ENCODE measurements around the gene LDB2.

The LDB2 gene

GRCh38 chr4:16505726-16506125 lies 392.7 kb downstream of the LDB2 start:
- no peak overlapping the region for H3K27ac ChIP-seq
- DNase-seq, result no peak
- intact Hi-C loops (cut with DNase I; ENCODE audit: low total_unique reads), result no loop called here

GRCh38 chr4:16505267-16505666 lies 393.2 kb downstream of the LDB2 start:
- no peak overlapping the region for H3K27ac ChIP-seq
- TF ChIP-seq, protein P1, sequence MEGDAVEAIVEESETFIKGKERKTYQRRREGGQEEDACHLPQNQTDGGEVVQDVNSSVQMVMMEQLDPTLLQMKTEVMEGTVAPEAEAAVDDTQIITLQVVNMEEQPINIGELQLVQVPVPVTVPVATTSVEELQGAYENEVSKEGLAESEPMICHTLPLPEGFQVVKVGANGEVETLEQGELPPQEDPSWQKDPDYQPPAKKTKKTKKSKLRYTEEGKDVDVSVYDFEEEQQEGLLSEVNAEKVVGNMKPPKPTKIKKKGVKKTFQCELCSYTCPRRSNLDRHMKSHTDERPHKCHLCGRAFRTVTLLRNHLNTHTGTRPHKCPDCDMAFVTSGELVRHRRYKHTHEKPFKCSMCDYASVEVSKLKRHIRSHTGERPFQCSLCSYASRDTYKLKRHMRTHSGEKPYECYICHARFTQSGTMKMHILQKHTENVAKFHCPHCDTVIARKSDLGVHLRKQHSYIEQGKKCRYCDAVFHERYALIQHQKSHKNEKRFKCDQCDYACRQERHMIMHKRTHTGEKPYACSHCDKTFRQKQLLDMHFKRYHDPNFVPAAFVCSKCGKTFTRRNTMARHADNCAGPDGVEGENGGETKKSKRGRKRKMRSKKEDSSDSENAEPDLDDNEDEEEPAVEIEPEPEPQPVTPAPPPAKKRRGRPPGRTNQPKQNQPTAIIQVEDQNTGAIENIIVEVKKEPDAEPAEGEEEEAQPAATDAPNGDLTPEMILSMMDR (IDR thresholded peaks at IDR 0.05), result no peak
- intact Hi-C loops (cut with DNase I; ENCODE audit: low total_unique reads), result no loop called here
- H3K36me3 ChIP-seq, result peaks cover 0 to 41% (median 0%) of the 10 kb centered on the region in 3 donors
- no peaks in the 10 kb centered on the region for H3K4me1 ChIP-seq
- H3K9me3 ChIP-seq, result peaks cover 0 to 13% (median 9%) of the 10 kb centered on the region in 3 donors
- no peak overlapping the region for H3K4me3 ChIP-seq
- no peaks in the 10 kb centered on the region for H3K27me3 ChIP-seq
- DNase-seq, result no peak

More at GRCh38 chr4:16505726-16506125, 392.7 kb downstream of the LDB2 start:
- Histone ChIP-seq H3K4me3 (no peak overlapping the region), H3K9me3 (peaks cover 0 to 13% (median 7%) of the 10 kb centered on the region in 3 donors), H3K4me1 (no peaks in the 10 kb centered on the region), H3K36me3 (peaks cover 0 to 41% (median 0%) of the 10 kb centered on the region in 3 donors), H3K27me3 (no peaks in the 10 kb centered on the region)
- TF ChIP-seq, protein P1 (IDR thresholded peaks at IDR 0.05), result no peak

- TF ChIP-seq, protein P1 (IDR thresholded peaks at IDR 0.05), result no peak
- Histone ChIP-seq H3K4me1 (no peaks in the 10 kb centered on the region), H3K27ac (no peak overlapping the region), H3K36me3 (peaks cover 0 to 27% (median 0%) of the 10 kb centered on the region in 3 donors), H3K9me3 (peaks cover 0 to 9% (median 4%) of the 10 kb centered on the region in 3 donors), H3K4me3 (no peak overlapping the region), H3K27me3 (no peaks in the 10 kb centered on the region)
- intact Hi-C loops (cut with DNase I; ENCODE audit: low total_unique reads), result no loop called here
- DNase-seq, result no peak
Measured at GRCh38 chr4:16503421-16504100, 394.9 kb downstream of the LDB2 start.

GRCh38 chr4:16498978-16499377 lies 399.5 kb downstream of the LDB2 start:
- intact Hi-C loops (cut with DNase I; ENCODE audit: low total_unique reads), result no loop called here
- TF ChIP-seq, protein P1 (IDR thresholded peaks at IDR 0.05), result no peak
- H3K4me1 ChIP-seq, result no peaks in the 10 kb centered on the region
- no peak for DNase-seq
- no peaks in the 10 kb centered on the region for H3K27me3 ChIP-seq
- H3K27ac ChIP-seq, result no peak overlapping the region
- H3K36me3 ChIP-seq, result peaks cover 0 to 27% (median 0%) of the 10 kb centered on the region in 3 donors
- peaks cover 0 to 9% (median 4%) of the 10 kb centered on the region in 3 donors for H3K9me3 ChIP-seq
- no peak overlapping the region for H3K4me3 ChIP-seq

- Histone ChIP-seq H3K27me3 (no peaks in the 10 kb centered on the region), H3K27ac (no peak overlapping the region), H3K4me1 (no peaks in the 10 kb centered on the region), H3K36me3 (peaks cover 0 to 7% (median 0%) of the 10 kb centered on the region in 3 donors), H3K4me3 (no peak overlapping the region), H3K9me3 (peaks cover 0 to 9% (median 4%) of the 10 kb centered on the region in 3 donors)
- DNase-seq, result no peak
- intact Hi-C loops (cut with DNase I; ENCODE audit: low total_unique reads), result no loop called here
- TF ChIP-seq, protein P1 (IDR thresholded peaks at IDR 0.05), result no peak
Measured at GRCh38 chr4:16496501-16496900, 401.9 kb downstream of the LDB2 start.
